HepG2 (cell line): ENCODE results near the gene LRRC37A. TPM values are rescaled to one million over a fixed set of nuclear protein-coding genes. Genes with fewer than 3 reads are reported as not detected.

Experiments used
- ATAC-seq: fragments of 200-7000 bp; cut with Tn5 transposase; 3 replicates; pipeline ENCODE4 v1.9.1; 2020; ENCODE audit warnings: mild to moderate bottlenecking, moderate library complexity
- BruUV-seq: library from RNA; stranded (reverse); fragments of 400-500 nt; replicated peaks from 2 replicates; lab custom pipeline; 2021; lab: Mats Ljungman, UMichigan
- CTCF ChIA-PET: fragments of 300-600 bp; formaldehyde crosslinking; extraction: SDS; loops from one replicate; lab custom pipeline; 2021; ENCODE audit warnings: low total read pairs, inconsistent platforms, low intra/inter-chr PET ratio; lab: Yijun Ruan, JAX
- POLR2A ChIA-PET: fragments of 350-600 bp; sonication (Branson Sonifier 250); formaldehyde crosslinking; loops from one replicate; lab custom pipeline; 2020; ENCODE audit warnings: antibody characterized with exemption, inconsistent platforms; lab: Yijun Ruan, JAX
- DNase-seq: peaks from one replicate; pipeline ENCODE4 v3.0.0-alpha.2; 2015; ENCODE audit warnings: low spot score
- FAIRE-seq: peaks from 3 replicates; lab custom pipeline; 2011; peaks lifted over from hg19 to GRCh38; lab: Jason Lieb, UNC
- H2AFZ ChIP-seq: one replicate; pipeline ENCODE4 v1.6.1; 2011; ENCODE audit warnings: low read length, inconsistent platforms
- H3K27ac ChIP-seq: fragments of 300-600 bp; 3 replicates; pipeline ENCODE4 v1.8.0; 2011; ENCODE audit warnings: mixed run types, mild to moderate bottlenecking, mixed read lengths, low read length, inconsistent platforms; ENCODE audit not compliant: insufficient read depth; ENCODE audit errors: extremely low read length
- H3K27me3 ChIP-seq, 2 experiments: fragments of 200-600 bp in 1 of 2; 2 replicates in 1 of 2; 3 replicates in 1 of 2; pipeline versions ENCODE4 v1.6.0 to v1.8.0; 2011; ENCODE audit warnings: low read length in 2 of 2, mild to moderate bottlenecking in 2 of 2, moderate library complexity in 2 of 2, inconsistent platforms in 1 of 2; ENCODE audit not compliant: insufficient read depth in 2 of 2, control insufficient read depth in 1 of 2
- H3K36me3 ChIP-seq, 2 experiments: fragments of 200-600 bp in 1 of 2; replicated peaks in 1 of 2; 2 replicates in 1 of 2; 3 replicates in 1 of 2; pipeline versions ENCODE4 v1.5.1 to v1.8.0; 2011; ENCODE audit warnings: low read length in 2 of 2, inconsistent platforms in 1 of 2; ENCODE audit not compliant: insufficient read depth in 2 of 2, control insufficient read depth in 1 of 2
- H3K4me1 ChIP-seq: 2 replicates; pipeline ENCODE4 v1.5.1; 2012; ENCODE audit warnings: low read length, inconsistent platforms; ENCODE audit not compliant: insufficient read depth
- H3K4me2 ChIP-seq: 2 replicates; pipeline ENCODE4 v1.6.0; 2011; ENCODE audit warnings: low read depth, low read length, inconsistent platforms
- H3K4me3 ChIP-seq, 3 experiments: fragments of 200-600 bp in 1 of 3; sonication (generic), shearing (Covaris generic) in 1 of 3; replicated peaks in 1 of 3; 2 replicates each; pipeline ENCODE4 v1.5.1; 2011 to 2016; ENCODE audit warnings: low read length in 3 of 3, inconsistent platforms in 2 of 3, low read depth in 2 of 3, mild to moderate bottlenecking in 2 of 3, control low read depth in 1 of 3, mixed read lengths in 1 of 3; ENCODE audit not compliant: insufficient read depth in 1 of 3
- H3K79me2 ChIP-seq: one replicate; pipeline ENCODE4 v1.6.1; 2011; ENCODE audit warnings: low read length, inconsistent platforms; ENCODE audit not compliant: insufficient read depth
- H3K9ac ChIP-seq: 2 replicates; pipeline ENCODE4 v1.6.0; 2011; ENCODE audit warnings: mild to moderate bottlenecking, low read depth, low read length, inconsistent platforms; ENCODE audit not compliant: insufficient read depth
- H3K9me3 ChIP-seq: 2 replicates; pipeline ENCODE4 v1.5.1; 2012; ENCODE audit warnings: mild to moderate bottlenecking, low read length
- H4K20me1 ChIP-seq: 2 replicates; pipeline ENCODE4 v1.6.0; 2011; ENCODE audit warnings: inconsistent platforms, mild to moderate bottlenecking, low read length, moderate library complexity; ENCODE audit not compliant: insufficient read depth
- AHR ChIP-seq: IDR thresholded peaks from 2 replicates; pipeline ENCODE4 v1.6.1; 2018; ENCODE audit warnings: missing genetic modification reagents, missing compliant biosample characterization
- ARNTL ChIP-seq: sonication (generic); formaldehyde crosslinking; IDR thresholded peaks from 2 replicates; pipeline ENCODE4 v1.4.0; 2020; ENCODE audit warnings: mild to moderate bottlenecking, missing genetic modification reagents
- CBX1 ChIP-seq: IDR thresholded peaks from one replicate; pipeline ENCODE4 v1.6.1; 2016; ENCODE audit warnings: antibody characterized with exemption, low read depth
- CREM ChIP-seq, 2 experiments: sonication (generic) in 1 of 2; formaldehyde crosslinking in 1 of 2; IDR thresholded peaks; 2 replicates each; pipeline versions ENCODE4 v1.4.0 to v1.6.1; 2016 to 2020; ENCODE audit warnings: antibody characterized with exemption in 1 of 2, mild to moderate bottlenecking in 1 of 2, missing genetic modification reagents in 1 of 2
- HDAC6 ChIP-seq: fragments of 200-600 bp; sonication (generic); IDR thresholded peaks from 2 replicates; pipeline ENCODE4 v1.7.0; 2017; ENCODE audit warnings: mild to moderate bottlenecking, antibody characterized with exemption, low read length, low read depth
- HIVEP1 ChIP-seq: sonication (generic); formaldehyde crosslinking; IDR thresholded peaks from 2 replicates; pipeline ENCODE4 v1.4.0; 2020; ENCODE audit warnings: mild to moderate bottlenecking, missing genetic modification reagents
- KLF16 ChIP-seq, 2 experiments: sonication (generic) in 1 of 2; formaldehyde crosslinking in 1 of 2; IDR thresholded peaks; 2 replicates each; pipeline versions ENCODE4 v1.6.1 to v1.8.0; 2016 to 2023; ENCODE audit warnings: missing genetic modification reagents in 2 of 2, missing compliant biosample characterization in 1 of 2
- MED1 ChIP-seq: sonication (generic); formaldehyde crosslinking; IDR thresholded peaks from 2 replicates; pipeline ENCODE4 v1.4.0; 2020; ENCODE audit warnings: missing genetic modification reagents
- POLR2G ChIP-seq: fragments of 200-400 bp; formaldehyde crosslinking; IDR thresholded peaks from 2 replicates; pipeline ENCODE4 v1.6.1; 2018; ENCODE audit warnings: mild to moderate bottlenecking, low read depth, low read length, moderate library complexity
- RBM39 ChIP-seq: fragments of 200-400 bp; formaldehyde crosslinking; IDR thresholded peaks from one replicate; pipeline ENCODE4 v1.6.1; 2018; ENCODE audit warnings: antibody characterized with exemption, mild to moderate bottlenecking, low read depth, low read length; ENCODE audit not compliant: poor library complexity, severe bottlenecking
- SAP130 ChIP-seq: IDR thresholded peaks from 2 replicates; pipeline ENCODE4 v1.6.1; 2016; ENCODE audit warnings: low read depth
- TOPORS ChIP-seq: sonication (generic); formaldehyde crosslinking; IDR thresholded peaks from 2 replicates; pipeline ENCODE4 v1.8.0; 2023; ENCODE audit warnings: mild to moderate bottlenecking, missing genetic modification reagents
- ZBTB38 ChIP-seq: sonication (generic); formaldehyde crosslinking; IDR thresholded peaks from 2 replicates; pipeline ENCODE4 v1.5.1; 2020; ENCODE audit warnings: mild to moderate bottlenecking, missing genetic modification reagents
- ZMAT3 ChIP-seq: sonication (generic); formaldehyde crosslinking; conservative IDR thresholded peaks from 2 replicates; pipeline ENCODE4 v1.7.0; 2021; ENCODE audit warnings: missing genetic modification reagents
- ZNF230 ChIP-seq: sonication (generic); formaldehyde crosslinking; IDR thresholded peaks from 2 replicates; pipeline ENCODE4 v1.4.0; 2020; ENCODE audit warnings: mild to moderate bottlenecking, missing genetic modification reagents
- ZNF790 ChIP-seq: sonication (generic); formaldehyde crosslinking; IDR thresholded peaks from 2 replicates; pipeline ENCODE4 v1.8.0; 2022; ENCODE audit warnings: missing genetic modification reagents, mild to moderate bottlenecking, borderline replicate concordance
- WGBS: methylation state at CpG from one replicate; pipeline ENCODE4 v1.1.6; 2017; ENCODE audit warnings: low lambda C conversion rate; 5-methylcytosine and 5-hydroxymethylcytosine counted together
- in situ Hi-C: cut with HindIII; loops from 2 replicates; pipeline ENCODE4 v1.10.0; 2017; ENCODE audit warnings: low pct_unique_long_range_greater_than_20kb; ENCODE audit not compliant: extremely low pct_ligation_motif_present
- intact Hi-C: fragments of 100-400 bp; cut with micrococcal nuclease; formaldehyde crosslinking; loops from one replicate; pipeline ENCODE4 v1.10.0; 2022; ENCODE audit not compliant: unreplicated experiment
- polyA plus RNA-seq, 8 experiments: library from polyadenylated mRNA; depleted of rRNA in 3 of 8; stranded (reverse) in 7 of 8; unstranded in 1 of 8; fragments of >200 nt; fragmentation: Illumina TruSeq in 4 of 8; extraction: Trizol in 4 of 8; gene quantifications; 2 replicates each; pipeline versions ENCODE4 v1.2.1 to v1.2.3, GENCODE V29; 2011 to 2016; ENCODE audit warnings: low read depth in 4 of 8, missing spikeins in 1 of 8, mixed read lengths in 1 of 8; ENCODE audit not compliant: insufficient read depth in 1 of 8
- total RNA-seq, 5 experiments: library from RNA; depleted of rRNA; stranded (reverse); fragments of >200 nt; fragmentation: Illumina TruSeq; extraction: Trizol; gene quantifications; 2 replicates each; pipeline ENCODE4 v1.2.3, GENCODE V29; 2016; ENCODE audit warnings: low read depth in 1 of 5
- TF ChIP-seq, protein P1 (sequence below): sonication (generic); formaldehyde crosslinking; IDR thresholded peaks from 2 replicates; pipeline ENCODE4 v1.5.0; 2020; ENCODE audit warnings: missing genetic modification reagents
- TF ChIP-seq, protein P2 (sequence below): sonication (generic); formaldehyde crosslinking; IDR thresholded peaks from 2 replicates; pipeline ENCODE4 v1.8.1; 2023; ENCODE audit warnings: mild to moderate bottlenecking, inconsistent platforms, moderate library complexity, missing genetic modification reagents, borderline replicate concordance
- TF ChIP-seq, protein P3 (sequence below): IDR thresholded peaks from 2 replicates; pipeline ENCODE4 v1.6.1; 2016; ENCODE audit warnings: low read depth, borderline replicate concordance

The LRRC37A gene
- total and polyA plus RNA-seq, 2 of the 13 experiments (the other 11 are each of a cell fraction or from before 2014, with no cell fraction given), result 0.97 to 1.3 TPM

DNA sequence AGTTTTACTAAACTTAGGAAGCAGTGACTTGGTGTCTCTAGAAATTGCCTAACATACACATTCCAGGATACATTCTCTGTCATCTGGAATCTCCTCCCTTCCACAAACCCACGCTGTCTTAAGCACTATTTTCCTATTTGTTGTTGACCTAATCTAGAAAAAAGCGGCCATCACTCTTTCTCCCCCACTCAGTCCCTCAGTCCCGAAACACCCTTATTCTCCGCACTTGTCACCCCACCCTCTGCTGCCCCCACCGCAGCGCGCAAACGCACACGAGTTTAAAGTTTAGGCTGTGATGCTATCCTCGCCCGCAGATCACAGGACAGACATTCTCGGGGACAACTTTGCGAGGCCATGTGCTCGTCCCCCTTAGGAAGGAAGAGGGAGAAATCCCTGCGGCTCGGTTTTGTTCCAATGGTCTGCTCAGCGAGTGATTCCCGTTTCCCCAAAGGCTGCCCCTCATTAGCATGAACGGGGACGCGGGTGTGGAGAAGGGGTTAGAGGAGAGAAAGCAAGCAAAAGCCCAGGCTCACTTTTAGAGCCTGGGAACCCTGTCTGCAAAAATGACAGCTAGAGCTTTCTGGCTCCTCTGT is 28.8 kb upstream of the LRRC37A start (continued):
- TF ChIP-seq RBM39 (peak; percentile 12), ZNF790 (CRISPR knock-in tag) (peak; percentile 18; the same call in 1 of the 2 replicates)

DNA sequence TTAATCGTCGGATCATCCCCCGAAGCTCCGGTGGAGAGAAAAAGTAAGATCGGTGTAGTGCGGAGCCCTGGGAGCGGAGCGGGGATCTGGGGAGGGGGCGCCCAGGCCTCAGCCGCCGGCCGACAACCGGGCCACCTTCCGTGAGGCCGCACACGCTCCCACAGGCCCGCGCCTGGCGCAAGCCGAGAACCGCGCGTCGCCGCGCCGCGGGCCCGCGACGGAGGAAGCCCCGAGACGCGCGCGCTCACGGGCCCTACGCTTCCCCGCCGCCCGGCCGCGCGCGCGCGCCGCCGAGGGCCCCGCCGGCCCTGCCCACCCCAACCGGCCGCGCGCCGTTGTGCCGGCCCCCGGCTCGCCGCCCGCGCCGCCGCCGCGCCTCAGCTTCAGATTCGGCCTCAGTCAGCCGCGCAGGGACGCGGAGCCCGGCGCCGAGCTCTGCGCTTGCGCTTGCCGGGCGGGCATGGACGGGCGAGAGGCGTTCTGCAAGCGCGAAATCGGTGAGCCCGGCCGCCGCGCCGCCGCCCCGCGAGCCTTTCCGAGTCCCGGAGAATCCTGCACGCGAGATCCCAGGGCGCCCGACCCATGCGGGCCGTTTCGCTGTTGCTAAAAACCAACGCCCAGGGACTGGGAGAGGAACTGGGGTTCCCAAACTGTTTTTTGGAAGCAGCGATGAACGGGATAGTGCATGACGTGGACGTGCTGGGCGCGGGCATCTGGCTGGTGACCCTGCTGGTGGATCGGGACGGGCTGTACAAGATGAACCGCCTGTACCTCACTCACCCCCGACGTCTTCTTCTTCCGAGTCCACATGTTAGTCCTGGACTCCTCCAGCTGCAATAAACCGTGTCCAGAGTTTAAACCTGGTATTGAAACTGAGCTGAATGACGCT is 28.0 kb upstream of the LRRC37A start:
- 1% methylated on average over 38 of the region's 116 CpGs for WGBS
- peak; percentile 87 for ATAC-seq
- TF ChIP-seq TOPORS (CRISPR knock-in tag) (0 out of 2 replicates have a peak, but pooled peaks have one; percentile 18), ZNF230 (CRISPR knock-in tag) (0 out of 2 replicates have a peak, but pooled peaks have one; percentile 9), CREM (IDR thresholded peaks at IDR 0.05) (no peak), CREM (CRISPR knock-in tag; IDR thresholded peaks at IDR 0.05) (no peak), KLF16 (CRISPR knock-in tag; IDR thresholded peaks at IDR 0.05) (peak in 1 of 2 experiments; percentile 43; a peak in 1 of 4 replicates), MED1 (peak; percentile 34; the same call in 1 of the 2 replicates), POLR2G (peak; percentile 82), ZBTB38 (CRISPR knock-in tag) (peak; percentile 61; the same call in 1 of the 2 replicates), SAP130 (CRISPR knock-in tag) (peak; percentile 38), AHR (peak; percentile 47; the same call in 1 of the 2 replicates), CBX1 (no peak), ZNF790 (CRISPR knock-in tag) (peak; percentile 19; the same call in 1 of the 2 replicates), ZMAT3 (CRISPR knock-in tag) (0 out of 2 replicates have a peak, but pooled peaks have one; percentile 53), HIVEP1 (CRISPR knock-in tag) (peak; percentile 22; the same call in 1 of the 2 replicates), HDAC6 (no peak), ARNTL (CRISPR knock-in tag) (peak; percentile 36)
- TF ChIP-seq, protein P1, sequence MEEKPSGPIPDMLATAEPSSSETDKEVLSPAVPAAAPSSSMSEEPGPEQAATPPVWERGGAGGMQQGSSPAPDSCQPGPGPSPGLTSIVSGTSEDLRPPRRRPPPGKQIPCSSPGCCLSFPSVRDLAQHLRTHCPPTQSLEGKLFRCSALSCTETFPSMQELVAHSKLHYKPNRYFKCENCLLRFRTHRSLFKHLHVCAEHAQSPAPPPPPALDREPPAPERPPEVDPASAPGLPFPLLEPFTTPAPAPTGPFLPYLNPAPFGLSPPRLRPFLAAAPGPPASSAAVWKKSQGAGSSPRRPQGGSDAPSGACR (CRISPR knock-in tag), result 0 out of 2 replicates have a peak, but pooled peaks have one; percentile 68
- TF ChIP-seq, protein P2, sequence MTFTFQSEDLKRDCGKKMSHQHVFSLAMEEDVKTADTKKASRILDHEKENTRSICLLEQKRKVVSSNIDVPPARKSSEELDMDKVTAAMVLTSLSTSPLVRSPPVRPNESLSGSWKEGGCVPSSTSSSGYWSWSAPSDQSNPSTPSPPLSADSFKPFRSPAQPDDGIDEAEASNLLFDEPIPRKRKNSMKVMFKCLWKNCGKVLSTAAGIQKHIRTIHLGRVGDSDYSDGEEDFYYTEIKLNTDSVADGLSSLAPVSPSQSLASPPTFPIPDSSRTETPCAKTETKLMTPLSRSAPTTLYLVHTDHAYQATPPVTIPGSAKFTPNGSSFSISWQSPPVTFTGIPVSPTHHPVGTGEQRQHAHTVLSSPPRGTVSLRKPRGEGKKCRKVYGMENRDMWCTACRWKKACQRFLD, result 0 out of 2 replicates have a peak, but pooled peaks have one; percentile 45
- TF ChIP-seq, protein P3, sequence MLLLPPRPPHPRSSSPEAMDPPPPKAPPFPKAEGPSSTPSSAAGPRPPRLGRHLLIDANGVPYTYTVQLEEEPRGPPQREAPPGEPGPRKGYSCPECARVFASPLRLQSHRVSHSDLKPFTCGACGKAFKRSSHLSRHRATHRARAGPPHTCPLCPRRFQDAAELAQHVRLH (CRISPR knock-in tag), result peak; percentile 71

More for the DNA sequence above, 28.0 kb upstream of the LRRC37A start:
- Histone ChIP-seq H3K4me1 (peaks cover 65% of the 10 kb centered on the region), H2AFZ (peak overlapping the region; percentile 65), H3K27me3 (peaks cover 0 to 9% of the 10 kb centered on the region in 2 experiments; a peak in 1 of 5 replicates), H3K27ac (peak overlapping the region; percentile 81), H3K79me2 (no peaks in the 10 kb centered on the region), H3K36me3 (no peaks in the 10 kb centered on the region), H3K9ac (peak overlapping the region; percentile 82), H4K20me1 (no peaks in the 10 kb centered on the region), H3K4me3 (peak overlapping the region; percentile 77 to 96 (median 84)), H3K4me2 (peak overlapping the region; percentile 99), H3K9me3 (no peaks in the 10 kb centered on the region)
- BruUV-seq, result TSS peak; percentile 88
- ChIA-PET POLR2A (interaction anchor here (0.8 to 1.5 kb wide), 4 partner anchors 10 to 681 kb away, joined by 3 to 7 read pairs (median 4); partner anchors contain the start of gene KANSL1), CTCF (no interaction called here)
- in situ Hi-C loops (loop anchor here (25.0 kb wide), 1 partner anchor 680 kb away; no protein-coding TSS in a partner anchor), intact Hi-C loops (no loop called here)
- FAIRE-seq, result no peak
- DNase-seq, result peak; percentile 74
